ENCODE data around the gene SLC26A9.

DNA sequence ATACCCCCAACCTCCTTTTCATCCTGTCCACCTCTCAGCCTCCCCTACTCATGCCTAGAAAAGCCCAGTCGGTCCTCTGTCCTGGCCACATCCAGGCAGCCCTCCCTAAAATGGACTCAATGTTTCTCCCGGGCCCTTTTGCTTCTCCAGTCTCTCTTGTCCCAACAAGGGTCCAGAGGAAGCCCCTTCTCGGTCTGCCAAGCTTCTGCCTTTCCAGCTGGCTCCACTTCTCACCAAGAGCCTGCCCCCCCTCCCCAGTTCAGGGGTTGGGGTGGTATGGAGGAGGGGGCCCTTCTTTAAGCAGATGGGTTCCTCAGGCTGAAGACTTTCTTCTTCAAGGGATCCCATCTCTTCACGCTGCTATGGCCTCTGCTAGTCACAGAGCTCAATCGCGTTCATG is 36.0 kb upstream of the SLC26A9 start:
- TF ChIP-seq, protein P1, sequence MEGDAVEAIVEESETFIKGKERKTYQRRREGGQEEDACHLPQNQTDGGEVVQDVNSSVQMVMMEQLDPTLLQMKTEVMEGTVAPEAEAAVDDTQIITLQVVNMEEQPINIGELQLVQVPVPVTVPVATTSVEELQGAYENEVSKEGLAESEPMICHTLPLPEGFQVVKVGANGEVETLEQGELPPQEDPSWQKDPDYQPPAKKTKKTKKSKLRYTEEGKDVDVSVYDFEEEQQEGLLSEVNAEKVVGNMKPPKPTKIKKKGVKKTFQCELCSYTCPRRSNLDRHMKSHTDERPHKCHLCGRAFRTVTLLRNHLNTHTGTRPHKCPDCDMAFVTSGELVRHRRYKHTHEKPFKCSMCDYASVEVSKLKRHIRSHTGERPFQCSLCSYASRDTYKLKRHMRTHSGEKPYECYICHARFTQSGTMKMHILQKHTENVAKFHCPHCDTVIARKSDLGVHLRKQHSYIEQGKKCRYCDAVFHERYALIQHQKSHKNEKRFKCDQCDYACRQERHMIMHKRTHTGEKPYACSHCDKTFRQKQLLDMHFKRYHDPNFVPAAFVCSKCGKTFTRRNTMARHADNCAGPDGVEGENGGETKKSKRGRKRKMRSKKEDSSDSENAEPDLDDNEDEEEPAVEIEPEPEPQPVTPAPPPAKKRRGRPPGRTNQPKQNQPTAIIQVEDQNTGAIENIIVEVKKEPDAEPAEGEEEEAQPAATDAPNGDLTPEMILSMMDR (conservative IDR thresholded peaks at IDR 0.05; ENCODE audit: low read depth, low read length) = no peak
- no peak for TF ChIP-seq EZH2 (IDR thresholded peaks at IDR 0.05; ENCODE audit: borderline replicate concordance, low read depth, low read length, poor library complexity, severe bottlenecking)

Measured in A673 (cell line).